GM12878 (cell line): ENCODE results near the gene PEF1. TPM values are rescaled to one million over a fixed set of nuclear protein-coding genes. Genes with fewer than 3 reads are reported as not detected.
A peak's percentile ranks its signal among the peaks of the same experiment; 100 is the strongest.

Experiments
- ATAC-seq: fragments of 200-7000 bp; cut with Tn5 transposase; 3 replicates; pipeline ENCODE4 v1.9.1; 2020; ENCODE audit warnings: mild to moderate bottlenecking, moderate library complexity
- BruUV-seq: library from RNA; stranded (reverse); fragments of 400-500 nt; replicated peaks from 2 replicates; lab custom pipeline; 2021; lab: Mats Ljungman, UMichigan
- CTCF ChIA-PET: fragments of 300-600 bp; sonication (Branson Sonifier 250); formaldehyde crosslinking; extraction: SDS; loops from one replicate; lab custom pipeline; 2021; ENCODE audit warnings: inconsistent platforms; lab: Yijun Ruan, JAX
- POLR2A ChIA-PET: fragments of 350-600 bp; formaldehyde crosslinking; extraction: SDS; loops from one replicate; lab custom pipeline; 2021; ENCODE audit warnings: inconsistent platforms; lab: Charles Lee
- RAD21 ChIA-PET: fragments of 300-600 bp; sonication (Branson Sonifier 250); formaldehyde crosslinking; loops from one replicate; lab custom pipeline; 2023; ENCODE audit warnings: antibody characterized with exemption; ENCODE audit not compliant: unreplicated experiment; lab: Charles Lee
- SMC1A ChIA-PET: fragments of 300-600 bp; sonication (Branson Sonifier 250); formaldehyde crosslinking; loops from one replicate; lab custom pipeline; 2023; ENCODE audit not compliant: unreplicated experiment, uncharacterized antibody; lab: Charles Lee
- DNase-seq: peaks from one replicate; pipeline ENCODE4 v3.0.0-alpha.2; 2011; ENCODE audit warnings: low read depth, low spot score
- FAIRE-seq: peaks from 3 replicates; lab custom pipeline; 2011; peaks lifted over from hg19 to GRCh38; lab: Jason Lieb, UNC
- H2AFZ ChIP-seq: 2 replicates; pipeline ENCODE4 v1.6.0; 2011; ENCODE audit warnings: low read depth, low read length, control low read depth; ENCODE audit not compliant: control insufficient read depth
- H3K27ac ChIP-seq: 2 replicates; pipeline ENCODE4 v1.5.1; 2011; ENCODE audit warnings: control low read depth; ENCODE audit not compliant: control insufficient read depth, insufficient read depth
- H3K27me3 ChIP-seq, 2 experiments: replicated peaks in 1 of 2; 2 replicates each; pipeline versions ENCODE4 v1.6.0 to v1.6.1; 2011; ENCODE audit warnings: low read length in 1 of 2; ENCODE audit not compliant: control insufficient read depth in 2 of 2, insufficient read depth in 2 of 2
- H3K36me3 ChIP-seq, 2 experiments: 2 replicates each; pipeline ENCODE4 v1.5.1; 2011; ENCODE audit warnings: low read length in 1 of 2; ENCODE audit not compliant: control insufficient read depth in 2 of 2, insufficient read depth in 2 of 2
- H3K4me1 ChIP-seq: 2 replicates; pipeline ENCODE4 v1.6.1; 2011; ENCODE audit warnings: mild to moderate bottlenecking, low read length, moderate library complexity, mixed read lengths; ENCODE audit not compliant: control insufficient read depth, insufficient read depth
- H3K4me2 ChIP-seq: 2 replicates; pipeline ENCODE4 v1.6.0; 2011; ENCODE audit warnings: control low read depth; ENCODE audit not compliant: control insufficient read depth, insufficient read depth
- H3K4me3 ChIP-seq: fragments of 200-600 bp; sonication (generic); 2 replicates; pipeline ENCODE4 v1.5.1; 2016
- H3K79me2 ChIP-seq: 2 replicates; pipeline ENCODE4 v1.6.0; 2011; ENCODE audit warnings: low read length; ENCODE audit not compliant: control insufficient read depth, insufficient read depth
- H3K9ac ChIP-seq: 2 replicates; pipeline ENCODE4 v1.8.0; 2011; ENCODE audit warnings: low read length, control low read depth, mixed read lengths; ENCODE audit not compliant: control insufficient read depth, insufficient read depth
- H3K9me3 ChIP-seq: replicated peaks from 3 replicates; pipeline ENCODE4 v1.5.1; 2011; ENCODE audit warnings: mild to moderate bottlenecking, low read length; ENCODE audit not compliant: control insufficient read depth, insufficient read depth
- H4K20me1 ChIP-seq: 2 replicates; pipeline ENCODE4 v1.6.0; 2011; ENCODE audit not compliant: control insufficient read depth, insufficient read depth
- CEBPZ ChIP-seq: fragments of 150-350 bp; IDR thresholded peaks from 2 replicates; pipeline ENCODE4 v1.6.1; 2016; ENCODE audit warnings: low read depth, low read length
- NRF1 ChIP-seq: conservative IDR thresholded peaks from 2 replicates; pipeline ENCODE4 v1.6.1; 2011; ENCODE audit warnings: mild to moderate bottlenecking, low read depth, low read length, improper control_type of control experiment
- POU2F2 ChIP-seq: IDR thresholded peaks from 3 replicates; pipeline ENCODE4 v1.6.1; 2011; ENCODE audit warnings: low read depth, mild to moderate bottlenecking, low read length, borderline replicate concordance
- RAD51 ChIP-seq: fragments of 450-650 bp; IDR thresholded peaks from 2 replicates; pipeline ENCODE4 v1.6.1; 2016; ENCODE audit warnings: moderate library complexity, mild to moderate bottlenecking, inconsistent platforms
- RELB ChIP-seq: fragments of 450-650 bp; IDR thresholded peaks from 2 replicates; pipeline ENCODE4 v1.6.1; 2017; ENCODE audit warnings: low read depth, mild to moderate bottlenecking, moderate library complexity
- SMARCA5 ChIP-seq: fragments of 450-650 bp; IDR thresholded peaks from 2 replicates; pipeline ENCODE4 v1.6.1; 2017; ENCODE audit warnings: mild to moderate bottlenecking
- SREBF1 ChIP-seq: IDR thresholded peaks from 2 replicates; pipeline ENCODE4 v1.6.1; 2012; ENCODE audit warnings: mild to moderate bottlenecking, low read length
- TBL1XR1 ChIP-seq: IDR thresholded peaks from 2 replicates; pipeline ENCODE4 v1.6.1; 2012; ENCODE audit warnings: low read depth, low read length, improper control_type of control experiment
- TCF12 ChIP-seq: IDR thresholded peaks from 2 replicates; pipeline ENCODE4 v1.6.1; 2011; ENCODE audit warnings: low read depth, mild to moderate bottlenecking, low read length
- WGBS: methylation state at CpG from one replicate; pipeline ENCODE4 v1.1.6; 2016; ENCODE audit warnings: low lambda C conversion rate; ENCODE audit not compliant: insufficient replicate concordance, insufficient coverage; ENCODE audit errors: missing lambda C conversion rate; 5-methylcytosine and 5-hydroxymethylcytosine counted together
- in situ Hi-C: fragments of 300-500 bp; cut with MboI; formaldehyde crosslinking; loops from 9 replicates; pipeline ENCODE4 v1.14.3; 2018; ENCODE audit warnings: mixed read lengths
- intact Hi-C: fragments of 100-400 bp; cut with micrococcal nuclease; formaldehyde crosslinking; loops from one replicate; pipeline ENCODE4 v1.14.2; 2022; ENCODE audit not compliant: unreplicated experiment
- polyA plus RNA-seq, 11 experiments: library from polyadenylated mRNA; depleted of rRNA in 4 of 11; unstranded in 6 of 11; stranded (reverse) in 5 of 11; fragments of >200 nt; fragmentation: Nextera tagmentation in 4 of 11; fragmentation: Illumina TruSeq in 1 of 11; extraction: Ambion mirVana in 4 of 11; extraction: Trizol in 1 of 11; gene quantifications; 1 replicate in 1 of 11; 2 replicates in 10 of 11; pipeline versions ENCODE4 v1.2.1 to v1.2.3, GENCODE V29; 2011 to 2016; ENCODE audit warnings: inconsistent platforms in 2 of 11, missing spikeins in 2 of 11, low read depth in 1 of 11
- total RNA-seq, 4 experiments: library from RNA; depleted of rRNA in 3 of 4; stranded (reverse); fragments of >200 nt in 3 of 4; fragmentation: Illumina TruSeq in 1 of 4; extraction: Trizol in 1 of 4; gene quantifications; 2 replicates each; pipeline versions ENCODE4 v1.2.1 to v1.2.3, GENCODE V29; 2013 to 2021

PEF1 gene
- total and polyA plus RNA-seq, 10 of the 15 experiments (the other 5 are each of a cell fraction or from before 2014, with no cell fraction given): 27.1 to 107 (median 79.0) TPM

GRCh38 chr1:31618916-31619846, 25.5 kb downstream of the PEF1 start (continued):
- no peak for TF ChIP-seq POU2F2
- TF ChIP-seq NRF1: no peak
- TF ChIP-seq SMARCA5: no peak
- no peak for TF ChIP-seq RAD51

GRCh38 chr1:31617916-31618746, 26.5 kb downstream of the PEF1 start:
- POLR2A ChIA-PET: interaction anchor here (0.9 kb wide), 1 partner anchor 26 kb away, joined by 3 read pairs; no protein-coding TSS in a partner anchor
- no peaks in the 10 kb centered on the region; a peak in 2 of 4 replicates for H3K27me3 ChIP-seq
- in situ Hi-C loops (no loop called here), intact Hi-C loops (loop anchor here (1.0 to 2.0 kb wide), 2 partner anchors 23 to 54 kb away; no protein-coding TSS in a partner anchor)
- no peaks in the 10 kb centered on the region for H3K9me3 ChIP-seq
- FAIRE-seq (no peak), DNase-seq (no peak), ATAC-seq (peak; percentile 91)
- H3K9ac ChIP-seq: no peak overlapping the region
- no peaks in the 10 kb centered on the region for H3K79me2 ChIP-seq
- H3K27ac ChIP-seq: no peak overlapping the region
- RAD21 ChIA-PET: interaction anchor here (0.6 to 3.2 kb wide), 17 partner anchors 12 to 435 kb away, joined by 3 to 10 read pairs (median 4); partner anchors contain the start of gene PEF1
- H3K36me3 ChIP-seq: no peaks in the 10 kb centered on the region
- no peaks in the 10 kb centered on the region for H4K20me1 ChIP-seq
- WGBS: 26% methylated on average over 44 of the region's 56 CpGs
- SMC1A ChIA-PET: interaction anchor here (0.7 to 3.2 kb wide), 16 partner anchors 9 to 170 kb away, joined by 3 to 16 read pairs (median 4); no protein-coding TSS in a partner anchor
- peak overlapping the region; percentile 68; the same call in 1 of the 2 replicates for H3K4me2 ChIP-seq
- no TSS peak for BruUV-seq
- H3K4me3 ChIP-seq: no peak overlapping the region
- CTCF ChIA-PET: interaction anchor here (0.7 to 4.9 kb wide), 27 partner anchors 8 to 434 kb away, joined by 3 to 61 read pairs (median 7); partner anchors contain the start of genes FABP3 and PEF1
- no peaks in the 10 kb centered on the region; the same call in 1 of the 2 replicates for H3K4me1 ChIP-seq
- peak overlapping the region; percentile 28; the same call in 1 of the 2 replicates for H2AFZ ChIP-seq
- TF ChIP-seq TCF12 (no peak), RELB (no peak), CEBPZ (no peak), SREBF1 (no peak), TBL1XR1 (no peak)
